ENCODE results near the gene APOBEC3F.
"Not testable (repeated sequence)": the region's sequence is repeated elsewhere in the genome, so short reads cannot be mapped to it uniquely, and the experiment has no call there.

Gene APOBEC3F

GRCh38 chr22:39040538-39041296, at the start of gene APOBEC3F:
Gene APOBEC3F, plus strand, starts transcription at chr22:39040864. Its CDS starts 97 bp downstream, at chr22:39040961.
- DNase-seq, result peak in 3 of 56 donors; percentile 12 to 35 (median 19)

- not testable (repeated sequence) for DNase-seq
Measured at GRCh38 chr22:38992871-38993371, 47.7 kb upstream of the APOBEC3F start.

GRCh38 chr22:38996105-38996504, 44.6 kb upstream of the APOBEC3F start:
- DNase-seq, result no peak

- DNase-seq, result no peak
Measured at GRCh38 chr22:38997518-38997917, 43.1 kb upstream of the APOBEC3F start.

- DNase-seq, result peak in 37 of 56 donors; percentile 2 to 74 (median 21)
Measured at GRCh38 chr22:39003165-39003638, 37.5 kb upstream of the APOBEC3F start.

- no peak for DNase-seq
Measured at GRCh38 chr22:39007177-39007576, 33.5 kb upstream of the APOBEC3F start.

- not testable (repeated sequence) for DNase-seq
Measured at GRCh38 chr22:39008271-39008850, 32.3 kb upstream of the APOBEC3F start.

- no peak for DNase-seq
Measured at GRCh38 chr22:39010946-39011345, 29.7 kb upstream of the APOBEC3F start.

GRCh38 chr22:39012533-39013511, 27.8 kb upstream of the APOBEC3F start:
- no peak for DNase-seq

GRCh38 chr22:39013561-39013941, 27.1 kb upstream of the APOBEC3F start:
- not testable (repeated sequence) for DNase-seq

- DNase-seq, result peak in 32 of 56 donors; percentile 3 to 50 (median 16)
Measured at GRCh38 chr22:39013942-39014722, 26.5 kb upstream of the APOBEC3F start, which contains the start of gene APOBEC3C. Gene APOBEC3C, plus strand, starts transcription at chr22:39014257. Its CDS starts 106 bp downstream, at chr22:39014363.

GRCh38 chr22:39014723-39015121, 25.9 kb upstream of the APOBEC3F start:
- not testable (repeated sequence) for DNase-seq

- no peak for DNase-seq
Measured at GRCh38 chr22:39016592-39016991, 24.1 kb upstream of the APOBEC3F start.

- DNase-seq, result no peak
Measured at GRCh38 chr22:39017596-39018365, 22.9 kb upstream of the APOBEC3F start.

GRCh38 chr22:39020021-39020651, 20.5 kb upstream of the APOBEC3F start:
- DNase-seq, result not testable (repeated sequence)

GRCh38 chr22:39021552-39022250, 19.0 kb upstream of the APOBEC3F start:
- DNase-seq, result no peak

GRCh38 chr22:39024519-39025308, 15.9 kb upstream of the APOBEC3F start:
- DNase-seq, result no peak

Measured in amygdala (tissue), 56 donors.